Panc1 (cell line): ENCODE measurements around the gene DUSP14. TPM values are rescaled to one million over a fixed set of nuclear protein-coding genes. Genes with fewer than 3 reads are reported as not detected.

ENCODE experiments used
- ATAC-seq: fragments of 200-7000 bp; cut with Tn5 transposase; 2 replicates; pipeline ENCODE4 v1.9.1; 2020; ENCODE audit warnings: mild to moderate bottlenecking, moderate library complexity
- BruUV-seq: library from RNA; stranded (reverse); fragments of 400-500 nt; replicated peaks from 2 replicates; lab custom pipeline; 2021; lab: Mats Ljungman, UMichigan
- CTCF ChIA-PET: fragments of 300-600 bp; sonication (Branson Sonifier 250); formaldehyde crosslinking; loops from one replicate; lab custom pipeline; 2022; ENCODE audit warnings: antibody characterized with exemption; lab: Charles Lee
- POLR2A ChIA-PET: fragments of 300-600 bp; sonication (Branson Sonifier 250); formaldehyde crosslinking; loops from one replicate; lab custom pipeline; 2022; ENCODE audit warnings: antibody characterized with exemption; lab: Charles Lee
- DNase-seq: peaks from one replicate; pipeline ENCODE4 v3.0.0-alpha.2; 2010; ENCODE audit warnings: low read depth, low spot score
- H3K27ac ChIP-seq: 2 replicates; pipeline ENCODE4 v1.5.1; 2011; ENCODE audit warnings: mild to moderate bottlenecking, low read length, inconsistent platforms
- H3K27me3 ChIP-seq: fragments of 200-500 bp; sonication (Bioruptor generic); 2 replicates; pipeline ENCODE4 v1.6.0; 2014; ENCODE audit warnings: low read length, inconsistent platforms; ENCODE audit not compliant: control insufficient read depth, insufficient read depth
- H3K36me3 ChIP-seq: fragments of 200-500 bp; sonication (Bioruptor generic); 2 replicates; pipeline ENCODE4 v1.5.1; 2014; ENCODE audit warnings: inconsistent platforms, mild to moderate bottlenecking, low read length, moderate library complexity; ENCODE audit not compliant: control insufficient read depth, insufficient read depth
- H3K4me1 ChIP-seq: 2 replicates; pipeline ENCODE4 v1.5.1; 2011; ENCODE audit warnings: inconsistent platforms, mild to moderate bottlenecking, low read length, moderate library complexity; ENCODE audit not compliant: control insufficient read depth, insufficient read depth
- H3K4me3 ChIP-seq, 2 experiments: 2 replicates each; pipeline ENCODE4 v1.5.1; 2011 to 2012; ENCODE audit warnings: low read depth in 2 of 2, low read length in 2 of 2, mild to moderate bottlenecking in 2 of 2, inconsistent platforms in 1 of 2, moderate library complexity in 1 of 2
- H3K9me3 ChIP-seq: fragments of 200-500 bp; sonication (Bioruptor generic); 2 replicates; pipeline ENCODE4 v1.5.1; 2014; ENCODE audit warnings: low read depth, mild to moderate bottlenecking, inconsistent platforms, low read length, moderate library complexity; ENCODE audit not compliant: control insufficient read depth, insufficient read depth
- CTCF ChIP-seq: fragments of 450-650 bp; IDR thresholded peaks from 2 replicates; pipeline ENCODE4 v1.5.1; 2017; ENCODE audit warnings: mild to moderate bottlenecking
- POLR2AphosphoS5 ChIP-seq: IDR thresholded peaks from 2 replicates; pipeline ENCODE4 v1.6.1; 2012; ENCODE audit warnings: mild to moderate bottlenecking, low read depth, low read length, moderate library complexity
- SIN3A ChIP-seq: IDR thresholded peaks from 2 replicates; pipeline ENCODE4 v1.6.1; 2012; ENCODE audit warnings: low read depth, mild to moderate bottlenecking, low read length, moderate library complexity, borderline replicate concordance; ENCODE audit not compliant: insufficient read depth
- TCF7L2 ChIP-seq: IDR thresholded peaks from 2 replicates; pipeline ENCODE4 v1.6.1; 2011; ENCODE audit warnings: mild to moderate bottlenecking, low read depth, low read length, inconsistent platforms
- in situ Hi-C: cut with HindIII; loops from 2 replicates; pipeline ENCODE4 v1.10.0; 2016; ENCODE audit warnings: low sequenced_read_pairs, low pct_unique_long_range_greater_than_20kb
- intact Hi-C: fragments of 100-400 bp; cut with micrococcal nuclease; formaldehyde crosslinking; loops from one replicate; pipeline ENCODE4 v1.10.0; 2022; ENCODE audit not compliant: unreplicated experiment
- total RNA-seq: library from RNA; stranded (reverse); gene quantifications from one replicate; pipeline ENCODE4 v1.2.1, GENCODE V29; 2021; ENCODE audit not compliant: unreplicated experiment
- TF ChIP-seq, protein P1 (sequence below), 2 experiments: IDR thresholded peaks; 2 replicates each; pipeline ENCODE4 v1.6.1; 2011 to 2012; ENCODE audit warnings: low read depth in 2 of 2, control low read depth in 1 of 2, low read length in 1 of 2, mild to moderate bottlenecking in 1 of 2, moderate library complexity in 1 of 2; ENCODE audit not compliant: insufficient read depth in 1 of 2

The DUSP14 gene
- total RNA-seq, 1 experiment from 2014 or later: 23.1 TPM

DNA sequence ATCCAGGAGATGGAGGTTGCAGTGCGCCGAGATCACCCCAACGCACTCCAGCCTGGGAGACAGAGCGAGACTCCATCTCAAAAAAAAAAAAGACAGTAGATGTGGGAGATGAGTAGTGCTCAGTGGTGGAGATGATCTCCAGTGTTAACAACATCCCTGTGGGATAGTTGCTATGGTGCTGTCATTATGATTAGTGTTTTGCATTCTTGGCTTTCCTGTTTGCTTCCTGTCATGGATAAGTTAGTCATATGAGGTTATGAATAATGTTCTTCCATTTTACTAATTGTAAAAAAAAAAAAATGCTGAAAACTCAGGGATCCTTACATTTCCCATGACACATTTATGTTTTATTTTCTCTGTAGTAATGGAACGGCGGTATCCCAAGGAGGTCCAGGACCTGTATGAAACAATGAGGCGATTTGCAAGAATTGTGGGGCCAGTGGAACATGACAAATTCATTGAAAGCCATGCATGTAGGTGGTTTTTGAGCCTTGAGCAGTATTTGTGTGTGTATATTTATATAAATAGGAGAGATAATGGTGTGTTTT lies 24.5 kb upstream of the DUSP14 start:
- no peak for ATAC-seq
- Histone ChIP-seq H3K4me3 (no peak overlapping the region), H3K36me3 (no peaks in the 10 kb centered on the region; the same call in 1 of the 2 replicates), H3K27ac (no peak overlapping the region), H3K27me3 (no peaks in the 10 kb centered on the region), H3K9me3 (no peaks in the 10 kb centered on the region), H3K4me1 (no peaks in the 10 kb centered on the region)
- in situ Hi-C loops: no loop called here
- ChIA-PET CTCF (no interaction called here), POLR2A (no interaction called here)
- TF ChIP-seq TCF7L2 (no peak), POLR2AphosphoS5 (no peak), CTCF (no peak), SIN3A (no peak)
- TF ChIP-seq, protein P1, sequence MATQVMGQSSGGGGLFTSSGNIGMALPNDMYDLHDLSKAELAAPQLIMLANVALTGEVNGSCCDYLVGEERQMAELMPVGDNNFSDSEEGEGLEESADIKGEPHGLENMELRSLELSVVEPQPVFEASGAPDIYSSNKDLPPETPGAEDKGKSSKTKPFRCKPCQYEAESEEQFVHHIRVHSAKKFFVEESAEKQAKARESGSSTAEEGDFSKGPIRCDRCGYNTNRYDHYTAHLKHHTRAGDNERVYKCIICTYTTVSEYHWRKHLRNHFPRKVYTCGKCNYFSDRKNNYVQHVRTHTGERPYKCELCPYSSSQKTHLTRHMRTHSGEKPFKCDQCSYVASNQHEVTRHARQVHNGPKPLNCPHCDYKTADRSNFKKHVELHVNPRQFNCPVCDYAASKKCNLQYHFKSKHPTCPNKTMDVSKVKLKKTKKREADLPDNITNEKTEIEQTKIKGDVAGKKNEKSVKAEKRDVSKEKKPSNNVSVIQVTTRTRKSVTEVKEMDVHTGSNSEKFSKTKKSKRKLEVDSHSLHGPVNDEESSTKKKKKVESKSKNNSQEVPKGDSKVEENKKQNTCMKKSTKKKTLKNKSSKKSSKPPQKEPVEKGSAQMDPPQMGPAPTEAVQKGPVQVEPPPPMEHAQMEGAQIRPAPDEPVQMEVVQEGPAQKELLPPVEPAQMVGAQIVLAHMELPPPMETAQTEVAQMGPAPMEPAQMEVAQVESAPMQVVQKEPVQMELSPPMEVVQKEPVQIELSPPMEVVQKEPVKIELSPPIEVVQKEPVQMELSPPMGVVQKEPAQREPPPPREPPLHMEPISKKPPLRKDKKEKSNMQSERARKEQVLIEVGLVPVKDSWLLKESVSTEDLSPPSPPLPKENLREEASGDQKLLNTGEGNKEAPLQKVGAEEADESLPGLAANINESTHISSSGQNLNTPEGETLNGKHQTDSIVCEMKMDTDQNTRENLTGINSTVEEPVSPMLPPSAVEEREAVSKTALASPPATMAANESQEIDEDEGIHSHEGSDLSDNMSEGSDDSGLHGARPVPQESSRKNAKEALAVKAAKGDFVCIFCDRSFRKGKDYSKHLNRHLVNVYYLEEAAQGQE (IDR thresholded peaks at IDR 0.05; ENCODE audit: insufficient read depth in 1 of 2, low read depth in 2 of 2, low read length in 1 of 2): no peak
- BruUV-seq: no TSS peak
- DNase-seq: no peak
- intact Hi-C loops: no loop called here

DNA sequence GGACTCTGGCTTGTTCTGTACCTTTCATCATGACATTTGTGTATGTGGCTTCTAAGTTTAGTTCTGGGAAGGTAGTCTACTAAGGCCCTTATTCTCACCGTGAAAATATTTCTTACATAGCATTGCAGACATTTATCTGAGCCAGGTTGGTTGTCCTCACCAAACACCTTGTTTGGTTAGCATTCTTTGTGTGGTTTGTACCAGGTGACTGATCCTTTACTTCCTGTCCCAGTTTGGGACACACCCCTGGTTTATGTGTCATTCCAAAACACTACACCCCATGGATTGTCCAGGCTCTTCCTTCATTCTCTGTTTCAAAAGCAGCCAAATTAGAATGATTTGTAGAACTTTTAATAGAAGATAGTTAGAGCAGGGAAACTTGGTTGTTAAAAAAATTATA lies 23.2 kb upstream of the DUSP14 start:
- DNase-seq (no peak), ATAC-seq (no peak)
- in situ Hi-C loops: no loop called here

More for the DNA sequence above, 23.2 kb upstream of the DUSP14 start:
- H3K36me3 ChIP-seq: peaks cover 6% of the 10 kb centered on the region; the same call in 1 of the 2 replicates
- no peaks in the 10 kb centered on the region for H3K9me3 ChIP-seq
- no peaks in the 10 kb centered on the region for H3K27me3 ChIP-seq
- BruUV-seq: no TSS peak
- POLR2A ChIA-PET: no interaction called here
- intact Hi-C loops: no loop called here
- no peak overlapping the region for H3K4me3 ChIP-seq
- H3K27ac ChIP-seq: no peak overlapping the region
- TF ChIP-seq POLR2AphosphoS5: no peak
- TF ChIP-seq, protein P1 (IDR thresholded peaks at IDR 0.05; ENCODE audit: insufficient read depth in 1 of 2, low read depth in 2 of 2, low read length in 1 of 2): no peak
- no peak for TF ChIP-seq SIN3A
- TF ChIP-seq CTCF: no peak
- no peak for TF ChIP-seq TCF7L2
- no peaks in the 10 kb centered on the region for H3K4me1 ChIP-seq
- CTCF ChIA-PET: no interaction called here
